Fibroblast of lung (primary cell): ENCODE data around the gene IKBKE.

Source experiments
- CTCF ChIP-seq, 2 donors: IDR thresholded peaks in 1 of 2; conservative IDR thresholded peaks in 1 of 2; 1 replicate in 1 of 2; 2 replicates in 1 of 2; pipeline ENCODE4 v1.5.1; 2011 to 2012; ENCODE audit warnings: low read length in 2 of 2, control low read depth in 1 of 2, inconsistent platforms in 1 of 2, low read depth in 1 of 2, mild to moderate bottlenecking in 1 of 2
- EZH2 ChIP-seq: IDR thresholded peaks from 2 replicates; pipeline ENCODE4 v1.5.1; 2012; ENCODE audit warnings: low read length, control low read depth, mild to moderate bottlenecking; ENCODE audit errors: missing control alignments

- TF ChIP-seq CTCF (conservative IDR thresholded peaks at IDR 0.05 in 1 of 2, IDR thresholded peaks at IDR 0.05 in 1 of 2; ENCODE audit: low read depth in 1 of 2, low read length in 2 of 2), result no peak
- no peak for TF ChIP-seq EZH2
Measured at GRCh38 chr1:206535853-206536188, 65.5 kb downstream of the IKBKE start.
